ENCODE results near the gene TFAP2C. TPM values are rescaled to one million over a fixed set of nuclear protein-coding genes. Genes with fewer than 3 reads are reported as not detected.

The TFAP2C gene
- polyA plus RNA-seq, 1 donor (not counting 4 experiments of a cell fraction or from before 2014, with no cell fraction given): 11.5 TPM

GRCh38 chr20:56687061-56687460, 58.0 kb downstream of the TFAP2C start:
- TF ChIP-seq EZH2 (IDR thresholded peaks at IDR 0.05; ENCODE audit: low read length): no peak
- TF ChIP-seq CTCF (optimal IDR thresholded peaks at IDR 0.05 in 1 of 3, IDR thresholded peaks at IDR 0.05 in 1 of 3, conservative IDR thresholded peaks at IDR 0.05 in 1 of 3; ENCODE audit: extremely low read depth in 1 of 3, insufficient read depth in 2 of 3, low read length in 3 of 3): no peak
- no peak overlapping the region for H3K27ac ChIP-seq (ENCODE audit: control insufficient read depth, insufficient read depth, low read length)
- dilution Hi-C loops (cut with MboI; ENCODE audit: extremely low pct_ligation_motif_present, low sequenced_read_pairs): no loop called here

DNA sequence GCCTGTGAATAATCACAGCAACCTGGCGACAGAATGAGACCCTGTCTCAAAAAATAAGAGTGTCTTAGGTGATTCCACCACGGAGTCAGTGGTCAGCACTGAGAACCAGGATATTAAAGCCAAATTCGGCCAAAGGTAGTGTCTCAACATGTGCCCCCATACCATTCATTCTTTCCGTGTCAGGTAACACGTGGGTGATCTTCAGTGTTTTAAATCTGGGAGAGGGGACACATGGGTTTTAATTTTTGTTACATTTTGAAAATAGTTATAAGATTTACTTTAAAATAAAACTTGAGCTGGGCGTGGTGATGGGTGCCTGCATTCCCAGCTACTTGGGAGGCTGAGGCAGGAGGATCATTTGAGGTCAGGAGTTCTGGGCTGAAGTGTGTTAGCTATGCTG, 59.0 kb downstream of the TFAP2C start:
- Histone ChIP-seq H3K9me3 (ENCODE audit: control insufficient read depth, low read depth, low read length) (no peaks in the 10 kb centered on the region), H3K79me2 (ENCODE audit: control insufficient read depth, insufficient read depth, low read length) (no peaks in the 10 kb centered on the region), H3K36me3 (ENCODE audit: control insufficient read depth in 2 of 2, extremely low read depth in 1 of 2, insufficient read depth in 2 of 2, low read length in 2 of 2) (no peaks in the 10 kb centered on the region), H3K9me1 (ENCODE audit: control insufficient read depth, extremely low read depth, insufficient read depth, low read length) (no peaks in the 10 kb centered on the region), H2AFZ (ENCODE audit: control insufficient read depth, low read length) (no peak overlapping the region), H3K27ac (ENCODE audit: control insufficient read depth, insufficient read depth, low read length) (no peak overlapping the region), H3K4me1 (ENCODE audit: control insufficient read depth, extremely low read depth, insufficient read depth, low read length) (peaks cover 43% of the 10 kb centered on the region), H3K4me3 (ENCODE audit: control insufficient read depth in 2 of 3, extremely low read depth in 1 of 3, insufficient read depth in 2 of 3, low read depth in 1 of 3, low read length in 3 of 3) (no peak overlapping the region), H3K4me2 (ENCODE audit: control insufficient read depth, extremely low read depth, insufficient read depth, low read depth, low read length) (no peak overlapping the region), H4K20me1 (ENCODE audit: control insufficient read depth, extremely low read depth, insufficient read depth, low read length) (no peaks in the 10 kb centered on the region), H3K9ac (ENCODE audit: control insufficient read depth, extremely low read depth, insufficient read depth, low read length) (no peak overlapping the region), H3K27me3 (ENCODE audit: control insufficient read depth, extremely low read depth, insufficient read depth, low read length) (no peaks in the 10 kb centered on the region)
- FAIRE-seq (no peak), DNase-seq (ENCODE audit: low read depth, low spot score) (no peak)
- no peak for TF ChIP-seq EZH2 (IDR thresholded peaks at IDR 0.05; ENCODE audit: low read length)
- dilution Hi-C loops (cut with MboI; ENCODE audit: extremely low pct_ligation_motif_present, low sequenced_read_pairs): no loop called here

More at GRCh38 chr20:56687061-56687460, 58.0 kb downstream of the TFAP2C start:
- no peaks in the 10 kb centered on the region for H3K79me2 ChIP-seq (ENCODE audit: control insufficient read depth, insufficient read depth, low read length)
- no peak overlapping the region for H2AFZ ChIP-seq (ENCODE audit: control insufficient read depth, low read length)
- H3K9me1 ChIP-seq (ENCODE audit: control insufficient read depth, extremely low read depth, insufficient read depth, low read length): no peaks in the 10 kb centered on the region
- H3K4me1 ChIP-seq (ENCODE audit: control insufficient read depth, extremely low read depth, insufficient read depth, low read length): peaks cover 38% of the 10 kb centered on the region
- DNase-seq (ENCODE audit: low read depth, low spot score): no peak
- no peaks in the 10 kb centered on the region for H3K27me3 ChIP-seq (ENCODE audit: control insufficient read depth, extremely low read depth, insufficient read depth, low read length)
- H3K4me2 ChIP-seq (ENCODE audit: control insufficient read depth, extremely low read depth, insufficient read depth, low read depth, low read length): no peak overlapping the region
- H3K9ac ChIP-seq (ENCODE audit: control insufficient read depth, extremely low read depth, insufficient read depth, low read length): no peak overlapping the region
- no peaks in the 10 kb centered on the region for H4K20me1 ChIP-seq (ENCODE audit: control insufficient read depth, extremely low read depth, insufficient read depth, low read length)
- no peaks in the 10 kb centered on the region for H3K36me3 ChIP-seq (ENCODE audit: control insufficient read depth in 2 of 2, extremely low read depth in 1 of 2, insufficient read depth in 2 of 2, low read length in 2 of 2)
- no peaks in the 10 kb centered on the region for H3K9me3 ChIP-seq (ENCODE audit: control insufficient read depth, low read depth, low read length)
- no peak for FAIRE-seq
- no peak overlapping the region for H3K4me3 ChIP-seq (ENCODE audit: control insufficient read depth in 2 of 3, extremely low read depth in 1 of 3, insufficient read depth in 2 of 3, low read depth in 1 of 3, low read length in 3 of 3)

Small RNAs within 50 kb of the gene (small RNA-seq; reads per million reads assigned to genes)
- gene RN7SL170P (ENCODE audit: insufficient read length in 3 of 3, low read depth in 3 of 3, low replicate concordance in 1 of 3) (0 reads per million in 3 experiments), gene RNU6-1146P (ENCODE audit: insufficient read length in 3 of 3, low read depth in 3 of 3, low replicate concordance in 1 of 3) (0 reads per million in 3 experiments)

Other genes starting within 250 kb of the TFAP2C start
- 10.9 to 36.1 TPM (median 31.4 TPM) in 3 replicates for gene AURKA, start 237.1 kb upstream of the TFAP2C start, polyA plus RNA-seq
- gene CSTF1, start 236.7 kb upstream of the TFAP2C start, polyA plus RNA-seq: 40.3 to 43.3 TPM (median 41.8 TPM) in 3 replicates
- gene CASS4, start 217.0 kb upstream of the TFAP2C start, polyA plus RNA-seq: 0.01 to 0.10 TPM in 2 of 3 replicates, not detected in the other
- gene RTF2, start 160.7 kb upstream of the TFAP2C start, polyA plus RNA-seq: 54.9 to 63.4 TPM (median 58.8 TPM) in 3 replicates
- 0.35 to 0.55 TPM in 2 of 3 replicates, not detected in the other for gene FAM209A, start 104.6 kb upstream of the TFAP2C start, polyA plus RNA-seq
- 0.12 to 0.38 TPM (median 0.18 TPM) in 3 replicates for gene FAM209B, start 96.1 kb upstream of the TFAP2C start, polyA plus RNA-seq

Data from keratinocyte (primary cell).